Lower leg skin (tissue), 4 donors: ENCODE data around the gene STAC2. TPM values are rescaled to one million over a fixed set of nuclear protein-coding genes. Genes with fewer than 3 reads are reported as not detected.

Source experiments
- DNase-seq, 2 donors: peaks; one replicate each; pipeline ENCODE4 v3.0.0-alpha.2; 2019; ENCODE audit warnings: low spot score in 2 of 2
- H3K4me3 ChIP-seq: fragments of 200-600 bp; sonication (generic); 2 replicates; pipeline ENCODE4 v1.5.1; 2017; ENCODE audit warnings: mild to moderate bottlenecking, low read depth; ENCODE audit not compliant: poor library complexity, severe bottlenecking
- POLR2A ChIP-seq, 2 donors: fragments of 450-650 bp; IDR thresholded peaks; one replicate each; pipeline ENCODE4 v1.6.1; 2016 to 2017; ENCODE audit warnings: antibody characterized with exemption in 2 of 2, mild to moderate bottlenecking in 1 of 2, moderate library complexity in 1 of 2
- WGBS, 2 donors: methylation state at CpG; one replicate each; pipeline ENCODE4 v1.1.5; 2018; 5-methylcytosine and 5-hydroxymethylcytosine counted together
- intact Hi-C: fragments of 100-400 bp; cut with DNase I; formaldehyde crosslinking; loops from one replicate; pipeline ENCODE4 v1.15.0; 2023; ENCODE audit warnings: low total_unique reads
- total RNA-seq, 4 donors: library from RNA; depleted of rRNA; stranded (reverse); fragments of >200 nt; gene quantifications; one replicate each; pipeline ENCODE4 v1.1.0, GENCODE V29; 2016
- TF ChIP-seq, protein P1 (sequence below), 3 donors: fragments of 450-650 bp; IDR thresholded peaks; one replicate each; pipeline ENCODE4 v1.5.1; 2016; ENCODE audit warnings: antibody characterized with exemption in 3 of 3, mild to moderate bottlenecking in 3 of 3, moderate library complexity in 2 of 3

Gene STAC2
- total RNA-seq, 4 donors from 2014 or later: 2.3 to 35.6 (median 10.8) TPM

DNA sequence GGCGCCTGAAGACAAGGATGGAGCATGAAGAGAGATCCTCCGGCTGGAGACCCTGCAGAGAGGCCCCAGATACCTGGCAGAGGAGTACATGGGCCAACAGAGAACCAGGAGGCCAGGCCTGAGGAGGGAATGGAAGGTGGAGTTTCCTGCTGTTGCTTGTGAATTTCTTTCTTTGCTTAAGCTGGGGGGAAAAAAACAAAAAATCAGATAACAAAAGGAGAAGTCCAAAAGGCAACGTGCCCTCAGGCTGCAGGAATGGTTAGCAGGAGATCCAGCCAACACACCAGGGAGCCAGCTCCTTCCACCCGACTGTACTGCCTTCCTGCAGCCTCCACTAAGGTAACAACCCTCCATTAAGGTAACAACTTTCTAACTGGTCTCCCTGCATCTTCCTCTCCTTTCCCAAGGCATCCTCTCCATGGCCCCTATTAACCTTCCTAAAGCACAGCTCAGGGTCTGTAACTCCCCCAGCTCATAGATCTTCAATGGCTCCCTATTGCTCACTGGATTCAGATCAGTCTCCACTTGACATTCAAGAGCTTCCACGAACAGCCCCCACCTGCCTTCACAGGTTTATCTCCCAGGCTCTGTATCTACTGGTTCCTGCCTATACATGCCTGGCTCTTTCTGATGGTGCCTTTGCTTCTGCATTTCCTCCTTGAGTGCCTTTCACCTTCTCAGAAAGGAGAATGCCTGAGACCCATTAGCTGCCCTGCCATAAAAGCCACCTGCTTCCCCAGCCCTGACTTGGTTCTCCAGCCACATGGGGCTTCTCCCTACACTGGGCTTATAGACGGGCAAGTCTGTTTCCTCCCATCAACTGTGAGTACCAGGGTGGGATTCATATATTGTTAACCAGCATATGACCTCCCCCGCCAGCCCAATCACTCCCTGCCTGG is 59.1 kb downstream of the STAC2 start:
- TF ChIP-seq POLR2A (IDR thresholded peaks at IDR 0.05): no peak
- TF ChIP-seq, protein P1, sequence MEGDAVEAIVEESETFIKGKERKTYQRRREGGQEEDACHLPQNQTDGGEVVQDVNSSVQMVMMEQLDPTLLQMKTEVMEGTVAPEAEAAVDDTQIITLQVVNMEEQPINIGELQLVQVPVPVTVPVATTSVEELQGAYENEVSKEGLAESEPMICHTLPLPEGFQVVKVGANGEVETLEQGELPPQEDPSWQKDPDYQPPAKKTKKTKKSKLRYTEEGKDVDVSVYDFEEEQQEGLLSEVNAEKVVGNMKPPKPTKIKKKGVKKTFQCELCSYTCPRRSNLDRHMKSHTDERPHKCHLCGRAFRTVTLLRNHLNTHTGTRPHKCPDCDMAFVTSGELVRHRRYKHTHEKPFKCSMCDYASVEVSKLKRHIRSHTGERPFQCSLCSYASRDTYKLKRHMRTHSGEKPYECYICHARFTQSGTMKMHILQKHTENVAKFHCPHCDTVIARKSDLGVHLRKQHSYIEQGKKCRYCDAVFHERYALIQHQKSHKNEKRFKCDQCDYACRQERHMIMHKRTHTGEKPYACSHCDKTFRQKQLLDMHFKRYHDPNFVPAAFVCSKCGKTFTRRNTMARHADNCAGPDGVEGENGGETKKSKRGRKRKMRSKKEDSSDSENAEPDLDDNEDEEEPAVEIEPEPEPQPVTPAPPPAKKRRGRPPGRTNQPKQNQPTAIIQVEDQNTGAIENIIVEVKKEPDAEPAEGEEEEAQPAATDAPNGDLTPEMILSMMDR (IDR thresholded peaks at IDR 0.05): no peak
- no peak overlapping the region for H3K4me3 ChIP-seq
- intact Hi-C loops: no loop called here
- no peak for DNase-seq
- 64 to 65% methylated on average over 7 of the region's 7 CpGs for WGBS, 2 donors

DNA sequence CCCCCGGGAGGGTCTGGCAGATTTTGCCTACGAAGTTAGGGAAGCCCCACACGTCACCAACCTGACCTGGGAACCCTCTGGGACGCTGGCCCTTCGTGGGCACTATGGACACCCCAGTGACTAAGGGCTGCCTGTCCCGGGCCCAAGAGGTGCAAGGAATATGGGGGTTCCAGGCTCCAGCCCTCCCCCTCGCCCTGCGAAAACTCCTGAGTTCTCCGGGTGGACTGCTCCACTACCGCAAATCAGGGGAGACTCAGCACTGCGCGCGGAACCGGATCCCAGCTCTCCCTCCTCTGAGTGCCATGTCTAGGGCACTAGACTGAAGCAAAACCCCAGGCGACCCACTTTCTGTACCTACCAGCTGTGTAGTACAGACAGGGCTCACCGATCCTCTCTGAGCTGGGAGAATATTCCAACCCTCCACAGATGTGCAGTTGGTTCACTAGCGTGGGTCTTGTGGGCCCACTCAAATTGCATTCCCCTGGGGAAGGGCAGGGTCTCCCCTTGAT is 59.9 kb downstream of the STAC2 start, which contains the start of gene ARL5C:
ARL5C (minus strand) TSS at position 321 of the 509 bp plus-strand sequence. CDS start 401 bp downstream, outside the sequence.
- no peak for DNase-seq
- peak within 1 kb of the TSS; percentile 9 for H3K4me3 ChIP-seq
- 75 to 76% methylated on average over 16 to 17 of the region's 17 CpGs for WGBS, 2 donors
- no peak for TF ChIP-seq POLR2A (IDR thresholded peaks at IDR 0.05)
- TF ChIP-seq, protein P1 (IDR thresholded peaks at IDR 0.05): no peak
- intact Hi-C loops: no loop called here

DNA sequence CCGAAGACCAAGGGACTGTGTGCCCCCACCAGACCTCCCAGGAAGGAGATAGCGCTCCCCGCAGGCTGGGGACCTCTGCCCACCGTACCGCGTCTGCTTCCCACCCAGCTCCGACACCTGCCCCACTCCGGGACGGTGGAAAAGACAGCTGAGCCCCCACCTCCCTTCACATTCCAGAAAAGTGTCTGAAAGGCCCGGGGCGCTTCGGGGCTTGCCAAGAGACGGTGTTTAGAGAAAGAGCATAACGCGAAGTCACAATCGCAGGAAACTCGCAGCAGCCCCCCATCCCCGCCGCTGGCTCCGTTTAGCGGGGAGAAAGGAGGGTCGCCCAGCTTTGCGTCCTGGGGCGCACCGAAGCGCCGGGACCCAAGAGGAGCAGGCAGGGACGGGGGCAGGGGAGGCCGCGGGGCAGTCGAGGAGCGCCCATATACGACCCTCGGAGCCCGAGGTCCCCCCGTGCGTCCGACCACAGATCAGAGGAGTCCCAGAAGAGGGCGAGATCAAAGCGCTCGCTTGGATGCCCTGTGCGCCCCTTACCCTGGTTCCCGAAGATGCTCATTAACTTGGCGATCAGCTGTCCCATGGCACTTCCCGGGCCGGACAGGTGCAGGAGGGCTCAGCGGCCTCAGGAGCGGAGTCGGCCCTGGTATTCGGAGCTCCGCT is 60.4 kb downstream of the STAC2 start:
- DNase-seq: no peak
- WGBS, 2 donors: 17 to 35% methylated on average over 37 to 49 of the region's 51 CpGs
- TF ChIP-seq, protein P1 (IDR thresholded peaks at IDR 0.05): no peak
- no peak for TF ChIP-seq POLR2A (IDR thresholded peaks at IDR 0.05)
- intact Hi-C loops: no loop called here
- peak overlapping the region; percentile 9 for H3K4me3 ChIP-seq

DNA sequence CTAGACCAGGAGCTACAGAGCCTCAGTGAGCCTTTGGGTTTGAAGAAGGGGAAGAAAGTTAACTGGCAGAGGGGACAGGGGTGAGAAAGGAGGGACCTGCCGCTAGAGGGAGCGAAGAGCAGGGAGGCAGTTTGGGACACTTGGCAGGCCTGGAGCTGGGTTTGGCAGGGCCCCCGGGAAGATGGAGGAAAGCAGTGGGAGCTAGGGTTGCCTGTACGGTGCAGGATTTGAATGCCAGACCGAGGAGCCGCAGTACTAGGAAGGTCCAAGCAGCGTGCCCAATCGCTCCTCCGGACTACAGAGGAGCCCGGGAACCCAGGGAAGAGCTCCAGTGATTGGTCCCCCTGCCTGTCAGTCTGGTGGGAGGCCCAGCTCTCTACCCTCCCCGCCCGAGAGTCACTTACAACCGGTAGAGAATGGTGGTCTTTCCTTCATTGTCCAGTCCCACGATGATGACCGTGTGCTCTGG is 61.0 kb downstream of the STAC2 start:
- 0 to 1% methylated on average over 15 of the region's 15 CpGs for WGBS, 2 donors
- TF ChIP-seq, protein P1 (IDR thresholded peaks at IDR 0.05): peak in 1 of 3 donors; percentile 36
- no peak for TF ChIP-seq POLR2A (IDR thresholded peaks at IDR 0.05)
- H3K4me3 ChIP-seq: no peak overlapping the region
- intact Hi-C loops: no loop called here
- peak; percentile 71 to 96 for DNase-seq

DNA sequence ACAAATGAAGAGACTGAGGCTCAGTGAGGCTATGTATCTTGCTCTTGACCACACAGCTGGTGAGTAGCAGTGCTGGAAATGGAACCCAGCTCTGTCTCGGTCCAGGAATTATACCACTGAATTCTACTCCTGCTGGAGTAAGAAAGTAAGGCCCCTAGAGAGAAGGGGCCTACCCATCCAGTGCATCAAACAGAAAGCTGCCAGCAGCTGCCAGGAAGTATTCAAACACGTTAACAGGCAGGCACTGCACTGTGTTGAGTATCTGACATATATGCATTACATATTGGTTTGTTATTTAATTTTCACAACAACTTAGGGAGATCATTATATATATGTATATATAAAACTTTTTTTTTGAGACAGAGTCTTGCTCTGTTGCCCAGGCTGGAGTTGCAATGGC is 63.8 kb downstream of the STAC2 start:
- no peak for DNase-seq
- no peak for TF ChIP-seq POLR2A (IDR thresholded peaks at IDR 0.05)
- TF ChIP-seq, protein P1 (IDR thresholded peaks at IDR 0.05): no peak
- intact Hi-C loops: no loop called here
- 78 to 84% methylated on average over 2 of the region's 2 CpGs for WGBS, 2 donors
- H3K4me3 ChIP-seq: no peak overlapping the region

Other genes with a start within 250 kb of the STAC2 start
- 1 to 10 TPM; 2.7 to 8.1 (median 5.2) TPM for gene PLXDC1, start 74.3 kb downstream of the STAC2 start, total RNA-seq
- gene ARL5C, start 59.8 kb downstream of the STAC2 start, total RNA-seq: not detected
- 10 to 100 TPM in 2 of 4 donors, 1 to 10 TPM in 2; 5.7 to 13.1 (median 11.2) TPM for gene CACNB1, start 28.3 kb downstream of the STAC2 start, total RNA-seq
- 1,000 to 10,000 TPM; 3,050 to 5,448 (median 3,578) TPM for gene RPL19, start 25.7 kb downstream of the STAC2 start, total RNA-seq
- gene FBXL20, start 175.7 kb upstream of the STAC2 start, total RNA-seq: 10 to 100 TPM; 20.5 to 45.2 (median 30.8) TPM
- gene MED1, start 225.3 kb upstream of the STAC2 start, total RNA-seq: 10 to 100 TPM; 20.8 to 38.3 (median 25.9) TPM
- gene CDK12, start 235.5 kb upstream of the STAC2 start, total RNA-seq: 10 to 100 TPM; 33.9 to 56.8 (median 46.5) TPM